SU-DHL-6 (cell line): Measurements from ENCODE around the gene SEMA4A.

Experiments used
- H2AFZ ChIP-seq: fragments of 200-600 bp; sonication (generic); 2 replicates; pipeline ENCODE4 v1.6.1; 2014; ENCODE audit warnings: low read depth, mild to moderate bottlenecking, moderate library complexity, mixed read lengths, antibody characterized with exemption, low read length; ENCODE audit not compliant: severe bottlenecking
- H3F3A ChIP-seq: fragments of 200-600 bp; shearing (Covaris generic); 2 replicates; pipeline ENCODE4 v1.6.0; 2016; ENCODE audit warnings: antibody characterized with exemption, mild to moderate bottlenecking; ENCODE audit not compliant: insufficient read depth
- H3K27ac ChIP-seq: fragments of 200-600 bp; sonication (generic); 2 replicates; pipeline ENCODE4 v1.5.1; 2016; ENCODE audit warnings: low read depth, mild to moderate bottlenecking, low read length, moderate library complexity, mixed read lengths
- H3K27me3 ChIP-seq: fragments of 200-600 bp; sonication (generic), shearing (Covaris generic); 2 replicates; pipeline ENCODE4 v1.6.0; 2014; ENCODE audit warnings: mild to moderate bottlenecking, low read length
- H3K36me3 ChIP-seq: fragments of 200-600 bp; sonication (generic); 2 replicates; pipeline ENCODE4 v1.6.1; 2014; ENCODE audit warnings: mild to moderate bottlenecking, low read length, mixed read lengths
- H3K4me2 ChIP-seq: fragments of 300-600, 200-600 bp; shearing (Covaris generic), sonication (generic); 2 replicates; pipeline ENCODE4 v1.6.0; 2014; ENCODE audit warnings: low read length, low read depth, mild to moderate bottlenecking; ENCODE audit not compliant: poor library complexity, severe bottlenecking
- H3K4me3 ChIP-seq: fragments of 200-600 bp; sonication (generic); 2 replicates; pipeline ENCODE4 v1.5.1; 2014; ENCODE audit warnings: antibody characterized with exemption, low read length, mild to moderate bottlenecking, mixed read lengths; ENCODE audit not compliant: insufficient read depth, poor library complexity, severe bottlenecking
- H3K79me2 ChIP-seq: fragments of 200-600 bp; sonication (generic); 2 replicates; pipeline ENCODE4 v1.6.1; 2014; ENCODE audit warnings: mild to moderate bottlenecking, low read length, moderate library complexity; ENCODE audit not compliant: insufficient read depth
- H3K9ac ChIP-seq: fragments of 200-600 bp; sonication (generic); 2 replicates; pipeline ENCODE4 v1.7.0; 2014; ENCODE audit warnings: mild to moderate bottlenecking, low read length
- H3K9me2 ChIP-seq: fragments of 200-600 bp; sonication (generic); replicated peaks from 2 replicates; pipeline ENCODE4 v1.6.1; 2014; ENCODE audit warnings: low read length; ENCODE audit not compliant: insufficient read depth
- H3K9me3 ChIP-seq: fragments of 200-600 bp; sonication (generic); 2 replicates; pipeline ENCODE4 v1.6.1; 2014; ENCODE audit warnings: low read length, mixed read lengths; ENCODE audit not compliant: insufficient read depth
- H4K20me1 ChIP-seq: fragments of 200-600 bp; sonication (generic); 2 replicates; pipeline ENCODE4 v1.6.1; 2014; ENCODE audit warnings: low read depth, mild to moderate bottlenecking, antibody characterized with exemption, low read length, moderate library complexity, mixed read lengths
- EZH2phosphoT487 ChIP-seq: fragments of 200-600 bp; sonication (generic), shearing (Covaris generic); conservative IDR thresholded peaks from 2 replicates; pipeline ENCODE4 v1.6.1; 2018; ENCODE audit warnings: mild to moderate bottlenecking, antibody characterized with exemption, low read length, moderate library complexity, mixed read lengths
- TF ChIP-seq, protein P1 (sequence below): fragments of 200-600 bp; sonication (generic); IDR thresholded peaks from one replicate; pipeline ENCODE4 v1.5.1; 2017; ENCODE audit warnings: antibody characterized with exemption, mild to moderate bottlenecking, low read length, moderate library complexity; ENCODE audit not compliant: insufficient read depth, poor library complexity, severe bottlenecking

The SEMA4A gene

DNA sequence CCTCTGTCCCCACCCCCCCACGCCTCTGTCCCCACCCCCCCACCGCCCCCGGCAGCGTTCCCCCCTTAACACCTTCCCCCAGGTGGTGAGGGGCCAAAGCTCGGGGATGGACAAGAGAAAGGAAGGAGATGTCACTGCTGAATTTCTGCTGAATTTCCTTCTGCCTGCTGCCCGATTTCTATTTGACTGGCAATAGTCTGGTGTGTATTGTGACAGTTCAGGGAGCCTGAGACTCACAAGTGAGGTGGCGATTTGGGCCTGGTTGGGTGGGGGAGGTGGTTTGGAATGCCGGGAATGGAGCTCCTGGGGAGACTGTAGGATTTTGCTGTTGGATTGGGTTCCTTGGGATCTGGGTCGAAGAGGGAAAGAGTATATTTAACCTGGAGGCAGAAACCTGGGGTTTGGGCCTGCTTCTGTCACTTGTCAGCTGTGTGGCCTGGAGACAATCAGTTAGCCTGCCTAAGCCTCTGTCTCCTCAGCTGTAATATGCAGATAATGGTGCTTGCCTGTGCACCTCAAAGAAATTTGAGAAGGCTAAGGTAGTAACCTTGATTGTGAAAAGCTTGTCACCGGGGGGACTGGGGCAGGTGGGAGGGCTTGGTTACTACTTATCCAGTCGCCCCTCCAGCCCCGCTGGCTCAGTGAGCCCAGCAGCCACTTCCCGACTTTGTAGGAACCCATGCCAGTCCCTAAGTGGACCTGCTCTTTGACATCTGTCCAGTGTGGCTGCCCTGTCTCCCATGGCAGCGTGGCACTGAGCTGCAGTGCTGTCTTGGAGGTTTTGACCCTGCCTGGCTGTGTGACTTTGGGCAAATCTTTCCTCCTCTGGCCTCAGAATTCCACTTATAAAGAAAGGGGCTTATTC is 46.5 kb upstream of the SEMA4A start:
- no peak overlapping the region for H3K4me3 ChIP-seq
- H2AFZ ChIP-seq, result no peak overlapping the region
- peak overlapping the region; percentile 45; the same call in 1 of the 2 replicates for H3K27ac ChIP-seq
- TF ChIP-seq EZH2phosphoT487, result no peak
- TF ChIP-seq, protein P1, sequence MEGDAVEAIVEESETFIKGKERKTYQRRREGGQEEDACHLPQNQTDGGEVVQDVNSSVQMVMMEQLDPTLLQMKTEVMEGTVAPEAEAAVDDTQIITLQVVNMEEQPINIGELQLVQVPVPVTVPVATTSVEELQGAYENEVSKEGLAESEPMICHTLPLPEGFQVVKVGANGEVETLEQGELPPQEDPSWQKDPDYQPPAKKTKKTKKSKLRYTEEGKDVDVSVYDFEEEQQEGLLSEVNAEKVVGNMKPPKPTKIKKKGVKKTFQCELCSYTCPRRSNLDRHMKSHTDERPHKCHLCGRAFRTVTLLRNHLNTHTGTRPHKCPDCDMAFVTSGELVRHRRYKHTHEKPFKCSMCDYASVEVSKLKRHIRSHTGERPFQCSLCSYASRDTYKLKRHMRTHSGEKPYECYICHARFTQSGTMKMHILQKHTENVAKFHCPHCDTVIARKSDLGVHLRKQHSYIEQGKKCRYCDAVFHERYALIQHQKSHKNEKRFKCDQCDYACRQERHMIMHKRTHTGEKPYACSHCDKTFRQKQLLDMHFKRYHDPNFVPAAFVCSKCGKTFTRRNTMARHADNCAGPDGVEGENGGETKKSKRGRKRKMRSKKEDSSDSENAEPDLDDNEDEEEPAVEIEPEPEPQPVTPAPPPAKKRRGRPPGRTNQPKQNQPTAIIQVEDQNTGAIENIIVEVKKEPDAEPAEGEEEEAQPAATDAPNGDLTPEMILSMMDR, result no peak
- no peaks in the 10 kb centered on the region for H3K27me3 ChIP-seq
- no peaks in the 10 kb centered on the region for H3K79me2 ChIP-seq
- H3K9me3 ChIP-seq, result no peaks in the 10 kb centered on the region
- no peaks in the 10 kb centered on the region for H3K9me2 ChIP-seq
- H3F3A ChIP-seq, result peaks cover 11% of the 10 kb centered on the region; the same call in 1 of the 2 replicates
- no peaks in the 10 kb centered on the region for H3K36me3 ChIP-seq
- H4K20me1 ChIP-seq, result no peaks in the 10 kb centered on the region
- H3K9ac ChIP-seq, result no peak overlapping the region
- H3K4me2 ChIP-seq, result peak overlapping the region; percentile 20

DNA sequence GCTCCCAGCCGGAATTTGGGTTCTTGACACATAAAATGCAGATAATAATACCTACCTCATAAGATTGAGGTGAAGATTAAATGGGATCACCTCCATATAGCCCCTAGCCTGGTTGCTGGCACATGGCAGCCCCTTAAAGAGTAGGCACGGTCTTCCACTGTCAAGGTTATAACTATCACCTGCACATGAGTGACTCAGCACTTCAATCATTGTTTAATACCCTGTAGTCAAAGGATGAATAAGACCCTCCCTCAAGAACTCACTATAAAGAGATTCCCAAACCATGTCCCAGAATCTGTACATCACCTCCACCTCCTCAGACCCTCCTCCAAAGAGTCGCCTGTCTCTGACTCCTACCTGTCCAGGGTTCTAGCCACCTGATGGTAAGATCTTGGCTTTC is 45.3 kb upstream of the SEMA4A start:
- Histone ChIP-seq H3K9ac (no peak overlapping the region), H3K9me2 (no peaks in the 10 kb centered on the region)

DNA sequence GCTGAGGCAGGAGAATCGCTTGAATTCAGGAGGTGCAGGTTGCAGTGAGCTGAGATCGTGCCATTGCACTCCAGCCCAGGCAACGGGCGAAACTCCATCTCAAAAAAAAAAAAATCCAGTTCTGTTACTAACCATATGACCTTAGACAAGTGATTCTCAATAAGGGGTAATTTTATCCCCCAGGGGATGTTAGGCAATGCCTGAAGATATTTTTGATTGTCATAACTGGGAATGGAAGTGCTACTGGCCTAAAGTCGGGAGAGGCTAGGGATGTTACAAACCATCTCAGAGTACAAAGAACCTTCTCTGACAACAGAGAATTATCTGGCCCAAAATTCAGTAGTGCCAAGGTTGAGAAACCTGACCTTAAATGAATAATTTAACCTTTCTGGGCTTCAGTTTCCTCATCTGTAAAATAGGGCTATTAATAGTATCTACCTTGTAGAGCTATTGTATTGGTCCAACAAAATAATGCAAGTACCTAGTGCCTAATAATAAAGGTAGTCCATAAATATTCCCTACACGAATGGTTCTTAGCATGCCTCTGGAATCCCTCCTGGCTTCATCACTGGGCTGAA is 44.6 kb upstream of the SEMA4A start:
- Histone ChIP-seq H3K9me2 (no peaks in the 10 kb centered on the region), H2AFZ (no peak overlapping the region), H3K36me3 (no peaks in the 10 kb centered on the region), H3K79me2 (no peaks in the 10 kb centered on the region), H3K9me3 (no peaks in the 10 kb centered on the region), H3K9ac (no peak overlapping the region), H3K27me3 (no peaks in the 10 kb centered on the region), H4K20me1 (no peaks in the 10 kb centered on the region), H3K27ac (no peak overlapping the region), H3K4me2 (no peak overlapping the region), H3F3A (peaks cover 11% of the 10 kb centered on the region; the same call in 1 of the 2 replicates), H3K4me3 (no peak overlapping the region)
- TF ChIP-seq, protein P1, result no peak
- no peak for TF ChIP-seq EZH2phosphoT487

More for the DNA sequence above, 45.3 kb upstream of the SEMA4A start:
- no peaks in the 10 kb centered on the region for H4K20me1 ChIP-seq
- H3K27me3 ChIP-seq, result no peaks in the 10 kb centered on the region
- TF ChIP-seq EZH2phosphoT487, result no peak
- TF ChIP-seq, protein P1, result no peak
- H3K9me3 ChIP-seq, result no peaks in the 10 kb centered on the region
- peaks cover 11% of the 10 kb centered on the region; the same call in 1 of the 2 replicates for H3F3A ChIP-seq
- no peak overlapping the region for H3K4me3 ChIP-seq
- H2AFZ ChIP-seq, result no peak overlapping the region
- no peaks in the 10 kb centered on the region for H3K79me2 ChIP-seq
- H3K4me2 ChIP-seq, result no peak overlapping the region
- H3K36me3 ChIP-seq, result no peaks in the 10 kb centered on the region
- no peak overlapping the region for H3K27ac ChIP-seq
